Measurements from ENCODE around the gene KRT71.

- no peak for TF ChIP-seq CTCF (IDR thresholded peaks at IDR 0.05; ENCODE audit: low read depth, low read length)
- TF ChIP-seq EZH2phosphoT487 (IDR thresholded peaks at IDR 0.05; ENCODE audit: low read depth), result no peak
Measured at GRCh38 chr12:52580496-52580895, 27.6 kb upstream of the KRT71 start.

Data from OCI-LY3 (cell line).